Smooth muscle cell (in vitro differentiated cells): ENCODE measurements around the gene RTN1. TPM values are rescaled to one million over a fixed set of nuclear protein-coding genes. Genes with fewer than 3 reads are reported as not detected.

Experiments used
- DNase-seq: peaks from one replicate; lab custom pipeline; 2025; ENCODE audit not compliant: unreplicated experiment; lab: John Stamatoyannopoulos, UW
- H2AFZ ChIP-seq: fragments of 200-600 bp; sonication (generic); 2 replicates; pipeline ENCODE4 v1.6.0; 2016; ENCODE audit warnings: antibody characterized with exemption, low read depth, mild to moderate bottlenecking
- H3F3A ChIP-seq: fragments of 200-600 bp; sonication (generic); 2 replicates; pipeline ENCODE4 v1.6.0; 2017; ENCODE audit warnings: antibody characterized with exemption, low read depth
- H3K27ac ChIP-seq: fragments of 200-600 bp; sonication (generic); 2 replicates; pipeline ENCODE4 v1.5.1; 2016; ENCODE audit warnings: low read depth, mild to moderate bottlenecking
- H3K27me3 ChIP-seq: fragments of 200-600 bp; sonication (generic); 2 replicates; pipeline ENCODE4 v1.6.1; 2016; ENCODE audit warnings: low read depth, mild to moderate bottlenecking
- H3K36me3 ChIP-seq: fragments of 200-600 bp; sonication (generic); 2 replicates; pipeline ENCODE4 v1.5.1; 2016; ENCODE audit warnings: low read depth
- H3K4me1 ChIP-seq: fragments of 200-600 bp; sonication (generic); 2 replicates; pipeline ENCODE4 v1.5.1; 2016; ENCODE audit warnings: low read depth
- H3K4me2 ChIP-seq: fragments of 200-600 bp; sonication (generic); 2 replicates; pipeline ENCODE4 v1.6.0; 2016; ENCODE audit warnings: mild to moderate bottlenecking
- H3K4me3 ChIP-seq: fragments of 200-600 bp; sonication (generic); 2 replicates; pipeline ENCODE4 v1.5.1; 2016; ENCODE audit warnings: mild to moderate bottlenecking
- H3K79me2 ChIP-seq: fragments of 200-600 bp; sonication (generic); 2 replicates; pipeline ENCODE4 v1.6.0; 2016; ENCODE audit warnings: low read depth, mild to moderate bottlenecking
- H3K9ac ChIP-seq: fragments of 200-600 bp; sonication (generic); 2 replicates; pipeline ENCODE4 v1.6.0; 2016; ENCODE audit warnings: low read depth
- H3K9me3 ChIP-seq: fragments of 200-600 bp; sonication (generic); replicated peaks from 2 replicates; pipeline ENCODE4 v1.5.1; 2016; ENCODE audit warnings: low read depth
- H4K20me1 ChIP-seq: fragments of 200-600 bp; sonication (generic); 2 replicates; pipeline ENCODE4 v1.6.0; 2016; ENCODE audit warnings: low read depth
- CTCF ChIP-seq: fragments of 200-600 bp; sonication (generic); IDR thresholded peaks from 2 replicates; pipeline ENCODE4 v1.5.1; 2017; ENCODE audit warnings: borderline replicate concordance, mild to moderate bottlenecking, antibody characterized with exemption; ENCODE audit not compliant: insufficient read depth, poor library complexity, severe bottlenecking
- whole genome bisulfite sequencing: methylation state at CpG from one replicate; pipeline ENCODE4 v1.1.7; 2016; ENCODE audit warnings: low lambda C conversion rate; 5-methylcytosine and 5-hydroxymethylcytosine counted together
- polyA plus RNA-seq: library from polyadenylated mRNA; unstranded; fragments of >200 nt; fragmentation: Nextera tagmentation; extraction: Ambion mirVana; gene quantifications from 2 replicates; pipeline ENCODE4 v1.2.1, GENCODE V29; 2016
- total RNA-seq: library from RNA; depleted of rRNA; stranded (reverse); fragments of >200 nt; gene quantifications from 2 replicates; pipeline ENCODE4 v1.2.3, GENCODE V29; 2014

The RTN1 gene
- total and polyA plus RNA-seq, 2 experiments from 2014 or later = not detected

GRCh38 chr14:59890676-59891075 is 20.1 kb upstream of the RTN1 start:
- no peak overlapping the region for H2AFZ ChIP-seq
- H3K36me3 ChIP-seq = no peaks in the 10 kb centered on the region
- H3K27me3 ChIP-seq = peaks cover 26% of the 10 kb centered on the region
- no peak overlapping the region for H3K27ac ChIP-seq
- H3K4me2 ChIP-seq = no peak overlapping the region
- H3F3A ChIP-seq = no peaks in the 10 kb centered on the region
- H3K79me2 ChIP-seq = no peaks in the 10 kb centered on the region
- H3K4me3 ChIP-seq = no peak overlapping the region
- no peak for DNase-seq
- H3K9ac ChIP-seq = no peak overlapping the region
- TF ChIP-seq CTCF = no peak
- no peaks in the 10 kb centered on the region for H3K9me3 ChIP-seq
- H3K4me1 ChIP-seq = no peaks in the 10 kb centered on the region
- WGBS = 67% methylated on average over 2 of the region's 2 CpGs
- no peaks in the 10 kb centered on the region for H4K20me1 ChIP-seq

GRCh38 chr14:59882957-59883356 is 12.4 kb upstream of the RTN1 start:
- no peaks in the 10 kb centered on the region for H4K20me1 ChIP-seq
- H3K4me2 ChIP-seq = no peak overlapping the region
- H2AFZ ChIP-seq = no peak overlapping the region
- peak; percentile 34 for TF ChIP-seq CTCF
- no peaks in the 10 kb centered on the region for H3F3A ChIP-seq
- H3K9me3 ChIP-seq = no peaks in the 10 kb centered on the region
- no peak for DNase-seq
- no peaks in the 10 kb centered on the region for H3K79me2 ChIP-seq
- 16% methylated on average over 1 of the region's 1 CpG for WGBS
- no peaks in the 10 kb centered on the region for H3K4me1 ChIP-seq
- H3K27me3 ChIP-seq = peaks cover 4% of the 10 kb centered on the region
- H3K36me3 ChIP-seq = no peaks in the 10 kb centered on the region
- no peak overlapping the region for H3K4me3 ChIP-seq
- H3K9ac ChIP-seq = no peak overlapping the region
- no peak overlapping the region for H3K27ac ChIP-seq

GRCh38 chr14:59871166-59871495 is 555 bp upstream of the RTN1 start:
- no peak for DNase-seq
- Histone ChIP-seq H3K9ac (no peak overlapping the region), H3K9me3 (no peaks in the 10 kb centered on the region), H3F3A (no peaks in the 10 kb centered on the region), H3K27me3 (peaks cover 80% of the 10 kb centered on the region), H3K4me3 (peak overlapping the region; percentile 63), H4K20me1 (no peaks in the 10 kb centered on the region), H3K36me3 (no peaks in the 10 kb centered on the region), H2AFZ (peak overlapping the region; percentile 95), H3K79me2 (no peaks in the 10 kb centered on the region), H3K27ac (no peak overlapping the region), H3K4me1 (no peaks in the 10 kb centered on the region), H3K4me2 (peak overlapping the region; percentile 99)
- TF ChIP-seq CTCF = no peak
- WGBS = 12% methylated on average over 4 of the region's 4 CpGs

- no peaks in the 10 kb centered on the region for H4K20me1 ChIP-seq
- 12% methylated on average over 44 of the region's 44 CpGs for WGBS
- no peak overlapping the region for H3K27ac ChIP-seq
- H3K9me3 ChIP-seq = no peaks in the 10 kb centered on the region
- DNase-seq = no peak
- peaks cover 95% of the 10 kb centered on the region for H3K27me3 ChIP-seq
- TF ChIP-seq CTCF = no peak
- H3K4me2 ChIP-seq = peak overlapping the region; percentile 99
- peak overlapping the region; percentile 63 for H3K4me3 ChIP-seq
- no peak overlapping the region for H3K9ac ChIP-seq
- no peaks in the 10 kb centered on the region for H3K79me2 ChIP-seq
- no peak overlapping the region for H2AFZ ChIP-seq
- H3K4me1 ChIP-seq = no peaks in the 10 kb centered on the region
- no peaks in the 10 kb centered on the region for H3F3A ChIP-seq
- H3K36me3 ChIP-seq = no peaks in the 10 kb centered on the region
Measured at GRCh38 chr14:59869381-59870255, 958 bp downstream of the RTN1 start.
